ENCODE data around the gene RNF168.
"Not testable (repeated sequence)": the region's sequence is repeated elsewhere in the genome, so short reads cannot be mapped to it uniquely, and the experiment has no call there.

The RNF168 gene, protein sequence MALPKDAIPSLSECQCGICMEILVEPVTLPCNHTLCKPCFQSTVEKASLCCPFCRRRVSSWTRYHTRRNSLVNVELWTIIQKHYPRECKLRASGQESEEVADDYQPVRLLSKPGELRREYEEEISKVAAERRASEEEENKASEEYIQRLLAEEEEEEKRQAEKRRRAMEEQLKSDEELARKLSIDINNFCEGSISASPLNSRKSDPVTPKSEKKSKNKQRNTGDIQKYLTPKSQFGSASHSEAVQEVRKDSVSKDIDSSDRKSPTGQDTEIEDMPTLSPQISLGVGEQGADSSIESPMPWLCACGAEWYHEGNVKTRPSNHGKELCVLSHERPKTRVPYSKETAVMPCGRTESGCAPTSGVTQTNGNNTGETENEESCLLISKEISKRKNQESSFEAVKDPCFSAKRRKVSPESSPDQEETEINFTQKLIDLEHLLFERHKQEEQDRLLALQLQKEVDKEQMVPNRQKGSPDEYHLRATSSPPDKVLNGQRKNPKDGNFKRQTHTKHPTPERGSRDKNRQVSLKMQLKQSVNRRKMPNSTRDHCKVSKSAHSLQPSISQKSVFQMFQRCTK
- 70.1 to 83.5 (median 78.6) reads per million in 4 donors for total RNA-seq

DNA sequence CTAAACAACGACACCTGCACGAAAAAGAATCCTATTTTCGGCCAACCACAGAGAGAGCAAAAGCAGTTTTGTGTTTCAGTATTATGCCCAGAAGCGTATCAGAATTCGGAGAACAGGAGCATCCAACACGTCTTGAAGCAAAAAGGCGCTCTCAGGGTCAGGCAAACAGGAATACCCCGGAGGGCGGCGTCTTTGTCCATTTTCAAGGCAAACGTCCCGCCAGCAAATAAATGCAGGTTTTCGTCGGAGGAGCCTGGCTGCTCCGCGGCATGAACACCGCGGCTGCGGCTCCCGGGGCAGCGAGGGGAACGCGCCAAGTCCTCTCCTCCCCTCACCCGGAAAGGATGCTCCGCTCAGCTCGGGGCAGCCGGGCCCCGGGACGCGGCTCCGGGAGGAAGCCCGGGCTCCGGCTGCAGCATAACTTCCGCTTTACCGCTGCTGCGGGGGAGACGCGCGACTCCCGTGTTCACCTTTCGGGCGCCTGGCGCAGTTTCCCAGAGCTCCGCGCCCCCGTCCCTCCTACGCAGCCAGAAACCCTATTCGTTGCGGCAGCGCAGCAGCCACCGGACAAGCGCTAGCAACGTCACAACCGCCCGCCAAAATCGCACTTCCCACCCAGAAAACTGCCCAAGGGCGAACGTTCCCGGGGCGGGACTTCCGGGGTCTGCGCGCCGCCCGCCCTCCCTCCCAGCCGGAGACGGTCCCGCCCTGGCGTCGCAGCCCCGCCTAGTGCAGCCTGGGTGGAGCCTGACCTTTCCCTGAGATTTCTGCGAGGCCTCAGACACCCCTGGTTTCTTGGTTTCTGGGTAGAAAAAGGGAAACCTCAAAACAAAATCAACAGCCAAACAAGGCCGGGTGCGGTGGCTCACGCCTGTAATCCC lies at the start of gene RNF168:
TSS of gene RNF168 (minus strand) at position 573 of the 881 bp plus-strand sequence. CDS start 595 bp downstream, outside the sequence.
- peak; percentile 82 to 97 (median 84) for DNase-seq

DNA sequence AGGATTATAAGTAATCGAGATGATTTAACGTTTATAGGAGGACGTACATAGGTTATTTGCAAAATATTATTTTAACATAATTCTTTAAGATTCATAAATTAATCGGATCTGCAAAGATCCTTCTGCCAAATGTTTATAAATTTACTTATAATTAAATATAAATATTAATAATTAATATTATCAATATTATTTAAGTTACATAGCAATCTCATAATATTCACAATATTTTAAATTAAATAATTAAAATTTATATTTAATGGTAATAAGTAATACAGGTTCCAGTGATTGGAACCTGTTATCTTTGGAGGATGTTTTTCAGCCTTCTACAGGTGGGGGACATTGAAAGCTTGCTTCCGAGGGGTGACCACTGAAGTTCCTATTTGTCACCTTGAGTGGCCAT lies 48.7 kb upstream of the RNF168 start:
- no peak for DNase-seq

DNA sequence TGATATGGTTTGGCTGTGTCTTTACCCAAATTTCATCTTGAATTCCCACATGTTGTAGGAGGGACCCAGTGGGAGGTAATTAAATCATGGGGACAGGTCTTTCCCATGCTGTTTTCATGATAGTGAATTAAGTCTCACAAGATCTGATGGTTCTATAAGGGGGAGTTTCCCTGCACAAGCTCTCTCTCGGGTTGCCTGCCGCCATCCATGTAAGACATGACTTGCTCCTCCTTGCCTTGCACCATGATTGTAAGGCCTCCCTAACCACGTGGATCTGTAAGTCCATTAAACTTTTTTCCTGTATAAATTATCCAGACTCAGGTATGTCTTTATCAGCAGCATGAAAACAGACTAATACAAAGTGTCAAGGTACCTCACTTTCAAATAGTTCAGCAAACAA lies 46.6 kb upstream of the RNF168 start:
- DNase-seq: not testable (repeated sequence)

DNA sequence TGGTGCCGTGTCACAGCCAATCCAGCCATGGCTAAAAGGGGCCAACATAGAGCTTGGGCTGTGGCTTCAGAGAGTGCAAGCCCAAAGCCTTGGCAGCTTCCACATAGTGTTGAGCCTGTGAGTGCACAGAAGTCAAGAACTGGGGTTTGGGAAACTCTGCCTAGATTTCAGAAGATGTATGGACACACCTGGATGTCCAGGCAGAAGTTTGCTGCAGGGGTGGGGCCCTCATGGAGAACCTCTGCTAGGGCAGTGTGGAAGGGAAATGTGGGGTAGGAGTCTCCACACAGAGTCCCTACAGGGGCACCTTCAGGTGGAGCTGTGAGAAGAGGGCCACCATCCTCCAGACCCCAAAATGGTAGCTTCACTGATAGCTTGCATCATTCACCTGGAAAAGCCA lies 45.7 kb upstream of the RNF168 start:
- not testable (repeated sequence) for DNase-seq

- no peak for DNase-seq
Observed at GRCh38 chr3:196547067-196547466, 43.5 kb upstream of the RNF168 start.

- no peak for DNase-seq
Observed at GRCh38 chr3:196546537-196546936, 43.0 kb upstream of the RNF168 start.

- no peak for DNase-seq
Observed at GRCh38 chr3:196544491-196544992, 41.0 kb upstream of the RNF168 start.

GRCh38 chr3:196541684-196542445 lies 38.3 kb upstream of the RNF168 start:
- DNase-seq: no peak

GRCh38 chr3:196537319-196537984 lies 33.9 kb upstream of the RNF168 start:
- peak; percentile 22 to 72 (median 42) for DNase-seq

- DNase-seq: no peak
Observed at GRCh38 chr3:196533260-196533681, 29.7 kb upstream of the RNF168 start.

DNA sequence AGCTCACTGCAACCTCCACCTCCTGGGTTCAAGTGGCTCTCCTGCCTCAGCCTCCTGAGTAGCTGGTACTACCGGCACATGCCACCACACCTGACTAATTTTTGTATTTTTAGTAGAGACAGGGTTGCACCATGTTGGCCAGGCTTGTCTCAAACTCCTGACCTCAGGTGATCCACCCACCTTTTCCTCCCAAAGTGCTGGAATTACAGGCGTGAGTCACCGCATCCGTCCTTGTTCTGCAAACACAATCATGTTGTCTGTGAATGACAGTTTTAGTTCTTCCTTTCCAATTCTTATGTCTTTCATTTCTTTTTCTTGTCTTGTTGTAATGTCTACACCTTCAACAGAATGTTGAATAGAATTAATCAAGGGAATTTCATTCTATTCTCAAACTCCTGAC lies 27.9 kb upstream of the RNF168 start:
- DNase-seq: no peak

DNA sequence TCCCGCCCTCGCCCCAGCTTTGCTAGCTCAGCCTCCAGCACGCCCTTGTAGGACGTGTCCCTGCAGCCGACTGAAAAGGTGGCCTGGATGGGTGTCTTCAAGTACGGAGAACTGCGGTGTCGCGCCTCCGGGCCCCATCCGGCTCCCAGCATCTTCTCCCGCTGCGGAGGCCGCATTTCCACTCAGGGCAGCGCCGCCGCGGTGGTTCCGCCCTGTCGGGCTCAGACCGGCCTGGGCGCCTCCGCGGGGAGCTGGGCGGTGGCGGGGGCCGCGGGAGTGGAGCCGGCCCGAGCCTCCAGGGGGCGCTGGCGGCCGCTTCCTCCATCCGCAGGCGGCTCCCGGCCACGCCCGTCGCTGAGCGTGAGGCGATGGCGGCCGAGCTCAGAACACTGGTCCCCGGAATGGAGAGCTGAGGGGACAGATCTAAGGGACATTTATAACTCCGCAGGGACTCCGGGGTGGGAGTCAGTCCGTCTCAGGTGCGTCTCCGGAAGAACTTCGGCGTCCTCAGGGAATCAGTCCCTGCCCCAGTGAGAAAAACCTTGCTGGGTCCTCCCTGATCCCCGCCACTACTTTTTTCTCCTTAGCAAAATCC lies 25.2 kb upstream of the RNF168 start:
- DNase-seq: peak; percentile 54 to 85 (median 62)

DNA sequence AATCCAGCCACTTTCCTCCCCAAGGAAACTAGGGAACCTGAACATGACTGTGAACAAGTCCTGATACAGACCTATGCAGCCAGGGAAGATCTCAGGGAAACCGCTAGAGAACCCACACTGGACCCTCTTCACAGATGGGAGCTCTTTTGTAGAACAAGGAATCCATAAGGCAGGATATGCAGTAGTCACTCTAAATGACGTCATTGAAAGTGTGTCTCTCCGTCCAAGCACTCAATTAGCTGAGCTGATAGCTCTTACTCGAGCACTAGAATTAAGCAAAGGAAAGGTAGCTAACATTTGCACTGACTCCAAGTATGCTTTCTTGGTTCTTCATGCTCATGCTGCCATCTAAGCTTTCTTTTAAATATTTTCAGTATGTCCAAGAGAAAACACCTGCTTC lies 21.6 kb upstream of the RNF168 start:
- DNase-seq: no peak

DNA sequence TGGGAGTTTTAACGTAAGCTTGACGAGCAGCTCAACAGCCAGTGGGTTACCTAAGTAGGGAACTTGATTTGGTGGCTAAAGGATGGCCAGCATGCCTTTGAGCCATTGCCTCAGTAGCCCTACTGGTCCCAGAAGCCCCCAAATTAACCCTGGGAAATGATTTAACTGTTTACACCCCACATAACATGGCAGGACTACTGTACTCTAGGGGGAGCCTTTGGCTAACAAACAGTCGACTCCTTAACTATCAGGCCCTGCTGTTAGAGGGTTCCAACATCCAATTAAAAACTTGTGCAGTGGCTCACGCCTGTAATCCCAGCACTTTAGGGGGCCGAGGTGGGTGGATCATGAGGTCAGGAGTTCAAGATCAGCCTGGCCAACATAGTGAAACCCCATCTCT lies 21.0 kb upstream of the RNF168 start:
- DNase-seq: no peak

- DNase-seq: no peak
Observed at GRCh38 chr3:196523841-196524240, 20.3 kb upstream of the RNF168 start.

DNA sequence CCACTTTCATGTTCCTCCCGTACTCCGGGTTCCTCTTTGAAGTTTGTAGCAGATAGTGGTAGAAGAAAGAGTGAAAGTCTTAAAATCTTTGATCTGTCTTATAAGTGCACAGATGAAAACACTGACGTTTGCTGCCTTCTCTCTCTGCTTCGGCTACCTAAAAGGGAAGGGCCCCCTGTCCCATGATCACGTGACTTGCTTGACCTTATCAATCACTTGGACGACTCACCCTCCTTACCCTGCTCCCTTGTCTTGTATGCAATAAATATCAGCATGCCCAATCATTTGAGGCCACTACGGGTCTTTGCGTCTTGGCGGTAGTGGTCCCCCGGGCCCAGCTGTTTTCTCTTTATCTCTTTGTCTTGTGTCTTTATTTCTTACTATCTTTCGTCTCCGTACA lies 17.7 kb upstream of the RNF168 start:
- DNase-seq: not testable (repeated sequence)

GRCh38 chr3:196519718-196520082 lies 16.1 kb upstream of the RNF168 start:
- DNase-seq: peak in 1 of 5 donors; percentile 10

DNA sequence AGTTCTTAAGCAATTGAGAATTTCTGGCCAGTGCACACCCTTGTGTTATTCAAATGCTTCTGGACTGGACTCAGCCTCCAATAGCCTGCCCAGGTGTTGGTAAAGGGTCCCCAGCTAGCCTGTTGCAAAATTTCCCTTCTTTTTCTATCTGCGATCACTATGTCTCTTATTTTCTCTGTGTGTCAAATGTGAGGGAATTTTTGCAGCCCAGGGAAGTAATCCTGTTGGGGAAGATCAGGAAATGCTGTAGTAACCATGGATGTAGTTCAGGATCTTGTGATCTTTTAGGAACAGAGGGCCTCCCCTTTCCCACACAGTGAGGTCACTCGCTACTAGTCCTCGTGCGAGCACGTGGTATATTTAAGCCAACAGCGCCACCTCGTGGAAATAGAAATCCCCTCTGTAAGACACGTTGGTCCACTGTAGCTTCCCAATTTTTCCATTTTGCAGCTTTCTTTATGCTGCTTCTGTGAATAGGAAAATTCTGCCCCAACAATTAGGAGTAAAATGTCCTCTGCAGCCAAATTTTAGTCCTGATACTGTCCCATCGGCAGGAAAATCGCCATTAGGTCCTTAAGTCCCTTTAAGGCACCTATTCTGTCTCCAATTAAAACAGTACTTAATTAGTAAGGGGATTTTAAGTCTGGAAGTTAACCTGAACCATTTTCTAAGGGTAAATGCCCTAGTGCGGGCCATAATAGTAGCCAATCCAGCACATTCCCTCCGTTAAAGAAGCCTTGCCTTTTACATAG lies 15.6 kb upstream of the RNF168 start:
- peak in 4 of 5 donors; percentile 31 to 56 (median 48) for DNase-seq

- no peak for DNase-seq
Observed at GRCh38 chr3:196517919-196518318, 14.4 kb upstream of the RNF168 start.

DNA sequence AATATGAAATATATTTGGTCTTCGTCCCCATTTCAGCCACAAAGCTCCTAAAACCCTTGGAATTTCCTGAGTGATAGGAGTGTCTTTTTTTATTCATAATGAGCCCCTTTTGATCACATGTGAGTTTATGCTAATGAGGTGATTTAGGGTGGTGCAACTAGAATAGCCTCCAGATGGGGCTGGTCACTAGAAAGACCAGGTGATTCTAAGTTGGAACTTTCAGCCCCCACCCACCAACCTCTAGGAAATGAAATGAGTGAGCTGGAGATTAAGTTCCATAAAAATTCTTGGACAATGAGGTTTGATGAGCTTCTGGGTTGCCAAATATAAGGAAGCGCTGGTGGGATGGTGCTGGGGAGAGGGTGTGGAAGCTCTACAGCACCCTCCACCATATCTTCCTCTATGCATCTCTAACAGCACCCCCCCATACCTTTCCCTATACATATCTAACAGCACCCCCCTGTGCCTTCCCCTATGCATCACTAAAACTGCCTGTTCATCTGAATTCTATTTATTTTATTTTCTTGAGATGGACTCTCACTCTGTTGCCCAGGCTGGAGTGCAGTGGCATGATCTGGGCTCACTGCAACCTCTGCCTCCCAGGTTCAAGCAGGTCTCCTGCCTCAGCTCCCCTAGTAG lies 13.7 kb upstream of the RNF168 start:
- no peak for DNase-seq
